ENCODE results near the gene EML6.
"Not testable (repeated sequence)": the region's sequence is repeated elsewhere in the genome, so short reads cannot be mapped to it uniquely, and the experiment has no call there.

EML6 gene

GRCh38 chr2:54969295-54969939 lies 246.0 kb downstream of the EML6 start:
- DNase-seq = no peak

- no peak for DNase-seq
Measured at GRCh38 chr2:54969940-54970338, 246.5 kb downstream of the EML6 start.

- no peak for DNase-seq
Measured at GRCh38 chr2:54975175-54975574, 251.7 kb downstream of the EML6 start.

GRCh38 chr2:54975598-54976492 lies 252.4 kb downstream of the EML6 start:
- DNase-seq = no peak

DNA sequence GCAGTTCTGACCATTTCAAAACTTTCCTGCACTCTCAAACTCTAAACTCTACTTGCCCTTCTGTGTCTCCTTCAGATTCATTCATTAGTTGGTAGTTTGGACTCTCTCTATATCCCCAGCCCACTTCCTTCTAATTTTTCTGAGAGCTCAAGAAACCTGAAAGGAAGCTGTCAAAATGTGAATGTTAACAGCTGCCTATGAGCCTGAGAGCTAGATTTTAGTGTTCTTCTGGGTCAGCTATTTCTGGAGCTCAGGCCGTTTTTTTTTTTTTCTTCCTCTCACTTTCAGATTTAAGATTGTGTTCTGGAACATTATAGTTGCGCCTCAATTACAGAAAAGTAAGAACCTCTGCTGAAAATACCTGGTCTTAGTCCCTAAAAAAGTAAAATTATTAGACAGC lies 253.7 kb downstream of the EML6 start:
- no peak for DNase-seq

DNA sequence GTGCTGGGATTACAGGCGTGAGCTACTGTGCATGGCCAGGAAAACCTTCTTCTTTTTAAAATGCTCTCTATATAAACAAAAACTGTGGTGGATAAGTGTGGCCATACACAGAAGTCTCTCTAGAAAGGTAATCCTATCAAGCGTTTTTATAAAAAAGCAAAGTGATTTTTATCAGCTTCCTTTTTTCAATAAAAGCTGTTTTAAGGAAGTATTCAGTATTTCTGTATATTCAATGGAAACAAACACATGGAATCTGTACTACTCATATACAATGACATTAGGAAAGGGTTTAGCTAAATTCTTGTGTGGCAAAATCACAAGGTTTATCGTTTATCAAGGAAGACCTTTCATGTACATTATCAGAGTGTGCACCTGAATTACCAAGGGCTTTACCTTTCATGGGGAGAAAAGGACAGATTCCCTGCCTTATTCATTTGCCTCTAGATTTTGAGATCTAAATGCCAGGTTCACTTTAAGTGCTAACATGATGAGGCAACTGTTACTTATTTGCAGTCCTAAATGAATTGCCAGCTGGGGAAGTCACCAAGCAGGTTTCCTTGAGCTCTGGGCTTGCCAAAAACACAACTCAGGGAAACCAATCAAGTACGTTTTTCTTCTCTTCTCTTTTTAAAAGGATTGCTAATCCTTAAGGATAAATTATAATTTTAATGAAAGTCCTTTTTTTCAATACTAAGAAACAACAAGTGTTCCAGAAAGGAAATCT lies 256.0 kb downstream of the EML6 start:
- no peak for DNase-seq

GRCh38 chr2:54981385-54981784 lies 257.9 kb downstream of the EML6 start:
- no peak for DNase-seq

- no peak for DNase-seq
Measured at GRCh38 chr2:54983345-54984220, 260.1 kb downstream of the EML6 start.

GRCh38 chr2:54984476-54984875 lies 261.0 kb downstream of the EML6 start:
- no peak for DNase-seq

DNA sequence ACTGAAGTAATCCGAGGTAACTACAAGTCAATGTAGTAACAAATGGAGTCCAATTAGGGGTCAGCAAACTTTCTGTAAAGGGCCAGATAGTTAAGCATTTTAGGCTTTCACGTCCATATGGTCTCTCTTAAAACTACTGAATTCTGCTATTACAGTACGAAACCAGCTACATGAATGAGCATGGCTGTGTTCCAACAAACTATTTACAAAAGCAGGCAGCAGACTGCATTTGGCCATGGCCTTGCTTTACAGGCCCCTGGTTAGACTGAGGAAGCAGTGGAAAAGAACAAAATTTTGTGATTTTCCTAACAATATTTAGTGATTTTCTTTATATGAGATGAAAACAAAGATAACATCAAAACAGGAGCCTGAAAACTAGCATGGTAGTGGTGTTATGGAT lies 262.8 kb downstream of the EML6 start:
- DNase-seq = no peak

DNA sequence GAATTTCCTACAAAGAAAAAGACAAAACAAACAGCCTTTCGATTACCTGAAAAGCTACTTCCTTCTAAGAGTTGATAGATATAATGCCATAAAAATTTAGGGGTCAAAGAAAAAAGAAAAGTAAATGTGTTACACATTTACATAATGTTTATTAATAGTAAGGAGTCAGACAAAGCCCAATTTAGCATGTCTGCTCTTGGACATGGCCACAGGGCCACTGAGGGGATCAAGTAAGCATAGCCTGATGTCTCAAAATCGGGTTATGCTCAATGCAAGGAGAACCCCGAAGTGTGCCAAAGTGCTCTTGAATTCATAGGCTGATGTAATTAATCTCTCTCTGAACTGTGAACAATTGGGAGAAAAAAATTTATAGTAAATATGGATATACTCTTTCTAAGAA lies 265.1 kb downstream of the EML6 start:
- no peak for DNase-seq

DNA sequence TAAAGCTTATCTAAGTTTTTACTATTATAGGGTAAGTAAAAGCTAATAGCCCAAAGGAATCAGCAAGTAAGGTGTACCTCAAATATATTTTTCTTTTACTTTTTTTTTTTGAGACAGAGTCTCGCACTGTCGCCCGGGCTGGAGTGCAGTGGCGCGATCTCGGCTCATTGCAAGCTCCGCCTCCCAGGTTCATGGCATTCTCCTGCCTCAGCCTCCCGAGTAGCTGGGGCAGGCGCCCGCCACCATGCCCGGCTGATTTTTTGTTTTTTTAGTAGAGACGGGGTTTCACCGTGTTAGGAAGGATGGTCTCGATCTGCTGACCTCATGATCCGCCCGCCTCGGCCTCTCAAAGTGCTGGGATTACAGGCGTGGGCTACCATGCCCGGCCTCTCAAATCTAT lies 267.2 kb downstream of the EML6 start:
- not testable (repeated sequence) for DNase-seq

GRCh38 chr2:54995553-54995952 lies 272.1 kb downstream of the EML6 start:
- DNase-seq = no peak

GRCh38 chr2:54997826-54998225 lies 274.4 kb downstream of the EML6 start:
- DNase-seq = no peak

GRCh38 chr2:54999182-54999581 lies 275.7 kb downstream of the EML6 start:
- no peak for DNase-seq

GRCh38 chr2:55000341-55000740 lies 276.9 kb downstream of the EML6 start:
- DNase-seq = no peak

GRCh38 chr2:55001716-55002115 lies 278.3 kb downstream of the EML6 start:
- DNase-seq = no peak

DNA sequence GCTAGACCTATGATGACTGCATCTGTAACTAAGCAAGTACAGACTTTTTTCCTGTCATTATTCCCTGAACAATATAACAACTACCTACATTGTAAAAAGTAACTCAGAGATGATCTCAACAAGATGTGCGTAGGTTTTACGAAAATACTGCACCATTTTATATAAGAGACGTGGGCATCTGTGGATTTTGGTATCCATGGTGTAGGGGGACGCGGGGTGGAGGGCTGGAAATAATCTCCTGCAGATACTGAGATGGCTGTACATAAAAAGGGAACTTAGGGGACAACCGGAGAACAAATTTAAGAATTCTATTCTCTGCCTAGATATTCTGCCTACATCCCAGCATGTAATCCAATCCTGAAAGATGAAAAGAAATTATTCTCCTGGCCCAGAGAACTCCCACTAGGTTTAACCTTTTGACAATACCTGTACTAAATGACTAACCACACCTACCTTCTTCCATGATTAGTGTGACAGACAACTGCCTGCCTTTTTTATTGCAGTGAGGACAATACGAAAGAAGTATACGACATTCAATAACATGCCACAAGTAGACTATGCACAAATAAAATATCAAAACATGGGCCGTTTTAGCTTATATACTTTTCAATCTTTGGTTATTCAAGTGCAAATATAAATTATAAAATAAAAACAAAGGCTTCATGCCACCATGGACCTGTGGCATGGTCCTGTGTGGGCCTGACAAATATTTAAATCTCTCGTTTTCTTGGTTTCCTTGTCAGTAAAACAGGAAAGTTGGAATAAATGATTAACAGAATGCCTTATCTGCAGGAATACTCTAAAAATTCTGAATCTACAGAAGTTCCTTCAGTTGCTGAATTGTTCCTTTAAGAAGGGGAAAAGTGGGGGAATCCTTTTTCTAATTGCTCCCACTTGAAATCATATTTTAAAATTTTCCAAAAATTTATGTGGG lies 280.5 kb downstream of the EML6 start:
- no peak for DNase-seq

- no peak for DNase-seq
Measured at GRCh38 chr2:55006306-55006705, 282.8 kb downstream of the EML6 start.

DNA sequence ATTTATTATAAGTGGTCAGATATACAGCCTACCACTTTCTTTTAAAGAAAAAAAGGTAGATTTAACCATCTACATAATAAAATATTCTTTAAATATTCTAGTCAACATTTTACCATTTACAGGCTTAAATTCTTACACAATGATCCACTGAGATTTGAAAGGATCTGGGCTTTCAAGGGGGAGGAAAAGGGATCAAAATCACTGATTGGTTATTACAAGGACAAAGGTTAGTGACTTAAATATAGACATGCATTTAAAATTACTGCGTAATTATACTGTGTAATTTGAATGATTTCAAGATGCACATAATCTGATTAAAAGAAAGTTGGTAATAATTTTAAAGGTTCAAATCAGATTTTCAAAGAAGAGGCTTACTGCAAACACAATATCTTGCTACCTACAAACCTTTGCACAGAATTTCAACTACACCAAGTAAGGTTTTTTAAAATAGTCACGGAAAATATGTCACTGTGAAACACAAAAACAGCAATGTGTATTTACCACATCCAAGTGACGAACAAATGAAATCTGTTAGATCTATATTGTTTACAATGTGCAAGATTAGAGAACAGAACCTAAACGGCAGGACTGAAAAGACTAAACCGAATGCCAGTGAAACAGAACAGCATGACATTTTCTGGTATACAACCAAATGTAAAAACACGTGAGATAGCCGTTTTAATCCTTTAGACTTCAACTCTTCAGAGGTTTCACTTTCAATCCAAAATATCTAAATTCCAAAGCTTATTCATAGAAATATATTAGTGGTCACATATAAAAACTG lies 286.0 kb downstream of the EML6 start:
- no peak for DNase-seq

- peak in 2 of 4 experiments; percentile 0 to 12 for DNase-seq
Measured at GRCh38 chr2:55010149-55010591, 286.7 kb downstream of the EML6 start.
